ENCODE data around the gene COBL. TPM values are rescaled to one million over a fixed set of nuclear protein-coding genes. Genes with fewer than 3 reads are reported as not detected.
A peak's percentile ranks its signal among the peaks of the same experiment; 100 is the strongest.

Gene COBL
- total RNA-seq, 6 experiments from 2014 or later = 21.5 to 35.9 (median 24.6) TPM

- Histone ChIP-seq H3K4me3 (no peak overlapping the region), H3K27ac (no peak overlapping the region), H3K9me3 (no peaks in the 10 kb centered on the region), H3K27me3 (no peaks in the 10 kb centered on the region), H3K4me1 (peaks cover 0 to 10% (median 3%) of the 10 kb centered on the region in 4 donors), H3K36me3 (no peaks in the 10 kb centered on the region)
- WGBS (ENCODE audit: insufficient coverage, low coverage, low lambda C conversion rate, missing lambda C conversion rate) = 94% methylated on average over 3 of the region's 6 CpGs
- ATAC-seq = no peak
- no peak for DNase-seq
- intact Hi-C loops (cut with DNase I) = no loop called here
- no peak for TF ChIP-seq CTCF (IDR thresholded peaks at IDR 0.05)
- no peak for TF ChIP-seq POLR2A (IDR thresholded peaks at IDR 0.05)
Observed at GRCh38 chr7:51340936-51341335, 24.3 kb upstream of the COBL start.

GRCh38 chr7:51340029-51340838 is 23.6 kb upstream of the COBL start:
- intact Hi-C loops (cut with DNase I) = no loop called here
- Histone ChIP-seq H3K27ac (no peak overlapping the region), H3K4me3 (no peak overlapping the region), H3K9me3 (no peaks in the 10 kb centered on the region), H3K4me1 (peaks cover 0 to 10% (median 3%) of the 10 kb centered on the region in 4 donors), H3K27me3 (no peaks in the 10 kb centered on the region), H3K36me3 (no peaks in the 10 kb centered on the region)
- TF ChIP-seq POLR2A (IDR thresholded peaks at IDR 0.05) (no peak), CTCF (IDR thresholded peaks at IDR 0.05) (no peak)
- WGBS (ENCODE audit: insufficient coverage, low coverage, low lambda C conversion rate, missing lambda C conversion rate) = 43% methylated on average over 9 of the region's 9 CpGs
- ATAC-seq (peak in 2 of 4 donors; percentile 16 to 31), DNase-seq (no peak)

- H3K27me3 ChIP-seq = no peaks in the 10 kb centered on the region
- H3K36me3 ChIP-seq = no peaks in the 10 kb centered on the region
- DNase-seq = no peak
- 100% methylated on average over 1 of the region's 2 CpGs for WGBS (ENCODE audit: insufficient coverage, low coverage, low lambda C conversion rate, missing lambda C conversion rate)
- no peak overlapping the region for H3K4me3 ChIP-seq
- H3K4me1 ChIP-seq = no peaks in the 10 kb centered on the region
- H3K27ac ChIP-seq = no peak overlapping the region
- TF ChIP-seq CTCF (IDR thresholded peaks at IDR 0.05) (no peak), POLR2A (IDR thresholded peaks at IDR 0.05) (no peak)
- no peaks in the 10 kb centered on the region for H3K9me3 ChIP-seq
- no peak for ATAC-seq
- intact Hi-C loops (cut with DNase I) = no loop called here
Observed at GRCh38 chr7:51335057-51335456, 18.4 kb upstream of the COBL start.

GRCh38 chr7:51329696-51330263 is 13.2 kb upstream of the COBL start:
- H3K27ac ChIP-seq = no peak overlapping the region
- ATAC-seq = no peak
- H3K4me1 ChIP-seq = peaks cover 0 to 31% (median 15%) of the 10 kb centered on the region in 4 donors
- TF ChIP-seq CTCF (IDR thresholded peaks at IDR 0.05) (no peak), POLR2A (IDR thresholded peaks at IDR 0.05) (no peak)
- H3K27me3 ChIP-seq = no peaks in the 10 kb centered on the region
- H3K36me3 ChIP-seq = no peaks in the 10 kb centered on the region
- no peak overlapping the region for H3K4me3 ChIP-seq
- no peaks in the 10 kb centered on the region for H3K9me3 ChIP-seq
- 70% methylated on average over 3 of the region's 4 CpGs for WGBS (ENCODE audit: insufficient coverage, low coverage, low lambda C conversion rate, missing lambda C conversion rate)
- intact Hi-C loops (cut with DNase I) = no loop called here
- DNase-seq = no peak

Measured in right lobe of liver (tissue), 6 donors.